Loucy (cell line): ENCODE measurements around the gene FOXP1.

Experiments used
- H2AFZ ChIP-seq: fragments of 200-600 bp; sonication (generic); 2 replicates; pipeline ENCODE4 v1.6.0; 2016; ENCODE audit warnings: antibody characterized with exemption, mild to moderate bottlenecking, low read length, moderate library complexity
- H3F3A ChIP-seq: fragments of 200-600 bp; 2 replicates; pipeline ENCODE4 v1.6.0; 2016; ENCODE audit warnings: antibody characterized with exemption, low read depth, mild to moderate bottlenecking
- H3K27me3 ChIP-seq: fragments of 200-600 bp; sonication (generic); 2 replicates; pipeline ENCODE4 v1.6.1; 2014; ENCODE audit warnings: low read length, mild to moderate bottlenecking; ENCODE audit not compliant: insufficient read depth, poor library complexity, severe bottlenecking
- H3K36me3 ChIP-seq: fragments of 200-600 bp; sonication (generic); 2 replicates; pipeline ENCODE4 v1.6.1; 2016; ENCODE audit warnings: low read length; ENCODE audit not compliant: insufficient read depth
- H3K4me1 ChIP-seq: fragments of 200-600 bp; sonication (generic); 2 replicates; pipeline ENCODE4 v1.5.1; 2014; ENCODE audit warnings: low read length, mild to moderate bottlenecking; ENCODE audit not compliant: insufficient read depth, poor library complexity, severe bottlenecking
- H3K4me2 ChIP-seq: fragments of 200-600 bp; sonication (generic); 2 replicates; pipeline ENCODE4 v1.6.0; 2014; ENCODE audit warnings: antibody characterized with exemption, low read length, low read depth, mild to moderate bottlenecking; ENCODE audit not compliant: poor library complexity, severe bottlenecking
- H3K4me3 ChIP-seq: fragments of 200-600 bp; sonication (generic); 2 replicates; pipeline ENCODE4 v1.5.1; 2014; ENCODE audit warnings: low read length, mild to moderate bottlenecking, mixed read lengths; ENCODE audit not compliant: poor library complexity, severe bottlenecking
- H3K79me2 ChIP-seq: fragments of 200-600 bp; sonication (generic); 2 replicates; pipeline ENCODE4 v1.6.1; 2014; ENCODE audit warnings: low read length; ENCODE audit not compliant: insufficient read depth
- H3K9ac ChIP-seq: fragments of 200-600 bp; sonication (generic); 2 replicates; pipeline ENCODE4 v1.6.0; 2014; ENCODE audit warnings: mild to moderate bottlenecking, low read depth, low read length, moderate library complexity; ENCODE audit not compliant: poor library complexity, severe bottlenecking
- H3K9me2 ChIP-seq: fragments of 200-600 bp; sonication (generic); replicated peaks from 2 replicates; pipeline ENCODE4 v1.6.1; 2016; ENCODE audit warnings: low read depth, low read length, mixed read lengths
- H3K9me3 ChIP-seq: fragments of 200-600 bp; sonication (generic); 2 replicates; pipeline ENCODE4 v1.6.1; 2014; ENCODE audit warnings: mild to moderate bottlenecking, antibody characterized with exemption, low read length, low read depth; ENCODE audit not compliant: insufficient read depth
- H4K20me1 ChIP-seq: fragments of 200-600 bp; sonication (generic); 2 replicates; pipeline ENCODE4 v1.6.0; 2014; ENCODE audit warnings: antibody characterized with exemption, low read length, mild to moderate bottlenecking; ENCODE audit not compliant: insufficient read depth, poor library complexity, severe bottlenecking
- EZH2phosphoT487 ChIP-seq: fragments of 200-600 bp; IDR thresholded peaks from 2 replicates; pipeline ENCODE4 v1.6.1; 2018; ENCODE audit warnings: antibody characterized with exemption, mild to moderate bottlenecking, moderate library complexity, borderline replicate concordance
- TF ChIP-seq, protein P1 (sequence below): fragments of 200-600 bp; sonication (generic); conservative IDR thresholded peaks from 2 replicates; pipeline ENCODE4 v1.5.1; 2014; ENCODE audit warnings: mild to moderate bottlenecking, antibody characterized with exemption, low read length

The FOXP1 gene

GRCh38 chr3:71240034-71240433, 343.5 kb downstream of the FOXP1 start:
- H2AFZ ChIP-seq = no peak overlapping the region
- no peaks in the 10 kb centered on the region for H3K27me3 ChIP-seq
- H3K4me2 ChIP-seq = no peak overlapping the region
- H3K9me3 ChIP-seq = no peaks in the 10 kb centered on the region
- TF ChIP-seq, protein P1, sequence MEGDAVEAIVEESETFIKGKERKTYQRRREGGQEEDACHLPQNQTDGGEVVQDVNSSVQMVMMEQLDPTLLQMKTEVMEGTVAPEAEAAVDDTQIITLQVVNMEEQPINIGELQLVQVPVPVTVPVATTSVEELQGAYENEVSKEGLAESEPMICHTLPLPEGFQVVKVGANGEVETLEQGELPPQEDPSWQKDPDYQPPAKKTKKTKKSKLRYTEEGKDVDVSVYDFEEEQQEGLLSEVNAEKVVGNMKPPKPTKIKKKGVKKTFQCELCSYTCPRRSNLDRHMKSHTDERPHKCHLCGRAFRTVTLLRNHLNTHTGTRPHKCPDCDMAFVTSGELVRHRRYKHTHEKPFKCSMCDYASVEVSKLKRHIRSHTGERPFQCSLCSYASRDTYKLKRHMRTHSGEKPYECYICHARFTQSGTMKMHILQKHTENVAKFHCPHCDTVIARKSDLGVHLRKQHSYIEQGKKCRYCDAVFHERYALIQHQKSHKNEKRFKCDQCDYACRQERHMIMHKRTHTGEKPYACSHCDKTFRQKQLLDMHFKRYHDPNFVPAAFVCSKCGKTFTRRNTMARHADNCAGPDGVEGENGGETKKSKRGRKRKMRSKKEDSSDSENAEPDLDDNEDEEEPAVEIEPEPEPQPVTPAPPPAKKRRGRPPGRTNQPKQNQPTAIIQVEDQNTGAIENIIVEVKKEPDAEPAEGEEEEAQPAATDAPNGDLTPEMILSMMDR = no peak
- TF ChIP-seq EZH2phosphoT487 = no peak
- H3K4me3 ChIP-seq = no peak overlapping the region
- no peak overlapping the region for H3K9ac ChIP-seq
- peaks cover 10% of the 10 kb centered on the region; the same call in 1 of the 2 replicates for H3K79me2 ChIP-seq
- H3F3A ChIP-seq = no peaks in the 10 kb centered on the region
- peaks cover 9% of the 10 kb centered on the region; the same call in 1 of the 2 replicates for H3K36me3 ChIP-seq
- no peaks in the 10 kb centered on the region for H3K4me1 ChIP-seq
- H4K20me1 ChIP-seq = no peaks in the 10 kb centered on the region
- H3K9me2 ChIP-seq = no peaks in the 10 kb centered on the region

DNA sequence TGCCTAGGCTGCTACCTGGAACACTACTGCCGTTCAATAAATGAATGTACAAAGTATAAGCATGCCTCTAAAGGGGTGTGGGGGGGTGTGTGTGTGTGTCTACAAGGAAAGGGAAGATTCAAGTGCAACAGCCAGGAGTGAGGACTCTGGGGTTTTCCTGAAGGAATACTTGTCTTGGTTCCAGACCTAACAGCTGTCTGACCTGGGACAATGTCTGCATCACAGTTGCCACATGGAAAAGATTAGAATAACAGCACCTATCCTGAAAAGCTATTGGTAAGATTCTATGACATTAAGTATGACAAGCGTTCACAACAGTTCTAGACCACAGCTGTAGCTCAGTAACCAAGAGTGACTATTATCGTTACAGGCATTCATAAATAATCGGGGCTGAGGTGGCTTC, 345.2 kb downstream of the FOXP1 start:
- Histone ChIP-seq H3K4me2 (no peak overlapping the region), H3K27me3 (no peaks in the 10 kb centered on the region), H3K9ac (no peak overlapping the region), H3K4me3 (no peak overlapping the region), H3K4me1 (no peaks in the 10 kb centered on the region), H3K36me3 (peaks cover 16% of the 10 kb centered on the region; the same call in 1 of the 2 replicates), H3F3A (no peaks in the 10 kb centered on the region), H3K9me2 (no peaks in the 10 kb centered on the region), H2AFZ (no peak overlapping the region), H4K20me1 (no peaks in the 10 kb centered on the region), H3K79me2 (peaks cover 10% of the 10 kb centered on the region; the same call in 1 of the 2 replicates), H3K9me3 (no peaks in the 10 kb centered on the region)
- TF ChIP-seq, protein P1 = no peak
- no peak for TF ChIP-seq EZH2phosphoT487

DNA sequence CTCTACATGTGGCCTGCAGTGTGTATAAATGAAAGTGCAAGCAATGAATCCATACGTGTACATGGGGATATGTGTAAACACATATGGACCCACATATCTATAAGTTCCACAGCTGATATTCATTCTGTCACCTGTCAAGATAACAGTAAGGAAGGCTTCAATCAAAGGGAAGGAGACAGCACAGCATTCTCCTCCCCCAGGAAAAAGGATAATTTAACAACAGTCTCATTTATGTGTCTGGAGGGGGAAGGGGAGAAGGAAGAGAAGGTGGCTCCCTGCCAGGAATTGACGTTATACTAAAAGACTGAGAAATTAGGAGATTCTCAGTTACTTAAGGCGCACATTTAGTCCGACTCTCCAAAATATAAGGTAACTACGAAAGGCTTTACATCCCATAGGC, 345.9 kb downstream of the FOXP1 start:
- peaks cover 10% of the 10 kb centered on the region; the same call in 1 of the 2 replicates for H3K79me2 ChIP-seq
- TF ChIP-seq, protein P1 = no peak
- no peak for TF ChIP-seq EZH2phosphoT487
- H3K9me3 ChIP-seq = no peaks in the 10 kb centered on the region
- no peak overlapping the region for H3K9ac ChIP-seq
- H3K9me2 ChIP-seq = no peaks in the 10 kb centered on the region
- no peaks in the 10 kb centered on the region for H3K27me3 ChIP-seq
- H3K4me3 ChIP-seq = no peak overlapping the region
- H3K36me3 ChIP-seq = peaks cover 16% of the 10 kb centered on the region; the same call in 1 of the 2 replicates
- H2AFZ ChIP-seq = no peak overlapping the region
- H3K4me2 ChIP-seq = no peak overlapping the region
- no peaks in the 10 kb centered on the region for H4K20me1 ChIP-seq
- no peaks in the 10 kb centered on the region for H3K4me1 ChIP-seq
- H3F3A ChIP-seq = no peaks in the 10 kb centered on the region
